Measurements from ENCODE around the gene SMIM41. TPM values are rescaled to one million over a fixed set of nuclear protein-coding genes. Genes with fewer than 3 reads are reported as not detected.

Gene SMIM41
- total RNA-seq, 1 donor from 2014 or later, result not detected

DNA sequence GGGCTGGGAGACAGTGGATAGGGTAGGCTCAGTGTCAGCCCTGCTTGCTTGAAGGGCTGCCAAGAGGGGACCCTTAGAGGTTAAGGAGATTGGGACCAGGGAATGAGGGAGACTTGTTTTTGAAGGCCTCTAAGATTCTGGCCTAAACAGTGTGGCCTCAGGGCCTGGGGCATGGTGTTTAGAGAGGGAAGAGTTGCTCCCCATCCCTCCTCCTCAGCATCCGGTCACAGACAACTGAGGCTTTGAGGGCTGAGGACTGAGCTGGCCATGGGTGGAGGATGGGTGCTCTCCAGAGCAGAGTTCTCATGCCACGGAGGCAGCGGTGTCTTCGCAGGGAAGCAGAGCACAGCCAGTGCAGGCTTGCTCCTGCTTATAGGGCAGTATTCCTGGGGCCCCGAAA, 62.9 kb downstream of the SMIM41 start:
- Mint-ChIP-seq H3K4me3 (ENCODE audit: unreplicated experiment) (no peak overlapping the region), H3K27me3 (ENCODE audit: unreplicated experiment) (no peaks in the 10 kb centered on the region), H3K36me3 (ENCODE audit: unreplicated experiment) (no peaks in the 10 kb centered on the region), H3K9me3 (ENCODE audit: unreplicated experiment) (no peaks in the 10 kb centered on the region), H3K4me1 (ENCODE audit: unreplicated experiment) (peaks cover 47% of the 10 kb centered on the region), H3K27ac (ENCODE audit: unreplicated experiment) (peak overlapping the region; percentile 4)
- no peak for DNase-seq (ENCODE audit: extremely low spot score, unreplicated experiment)
- TF ChIP-seq, protein P1, sequence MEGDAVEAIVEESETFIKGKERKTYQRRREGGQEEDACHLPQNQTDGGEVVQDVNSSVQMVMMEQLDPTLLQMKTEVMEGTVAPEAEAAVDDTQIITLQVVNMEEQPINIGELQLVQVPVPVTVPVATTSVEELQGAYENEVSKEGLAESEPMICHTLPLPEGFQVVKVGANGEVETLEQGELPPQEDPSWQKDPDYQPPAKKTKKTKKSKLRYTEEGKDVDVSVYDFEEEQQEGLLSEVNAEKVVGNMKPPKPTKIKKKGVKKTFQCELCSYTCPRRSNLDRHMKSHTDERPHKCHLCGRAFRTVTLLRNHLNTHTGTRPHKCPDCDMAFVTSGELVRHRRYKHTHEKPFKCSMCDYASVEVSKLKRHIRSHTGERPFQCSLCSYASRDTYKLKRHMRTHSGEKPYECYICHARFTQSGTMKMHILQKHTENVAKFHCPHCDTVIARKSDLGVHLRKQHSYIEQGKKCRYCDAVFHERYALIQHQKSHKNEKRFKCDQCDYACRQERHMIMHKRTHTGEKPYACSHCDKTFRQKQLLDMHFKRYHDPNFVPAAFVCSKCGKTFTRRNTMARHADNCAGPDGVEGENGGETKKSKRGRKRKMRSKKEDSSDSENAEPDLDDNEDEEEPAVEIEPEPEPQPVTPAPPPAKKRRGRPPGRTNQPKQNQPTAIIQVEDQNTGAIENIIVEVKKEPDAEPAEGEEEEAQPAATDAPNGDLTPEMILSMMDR (IDR thresholded peaks at IDR 0.05), result no peak

DNA sequence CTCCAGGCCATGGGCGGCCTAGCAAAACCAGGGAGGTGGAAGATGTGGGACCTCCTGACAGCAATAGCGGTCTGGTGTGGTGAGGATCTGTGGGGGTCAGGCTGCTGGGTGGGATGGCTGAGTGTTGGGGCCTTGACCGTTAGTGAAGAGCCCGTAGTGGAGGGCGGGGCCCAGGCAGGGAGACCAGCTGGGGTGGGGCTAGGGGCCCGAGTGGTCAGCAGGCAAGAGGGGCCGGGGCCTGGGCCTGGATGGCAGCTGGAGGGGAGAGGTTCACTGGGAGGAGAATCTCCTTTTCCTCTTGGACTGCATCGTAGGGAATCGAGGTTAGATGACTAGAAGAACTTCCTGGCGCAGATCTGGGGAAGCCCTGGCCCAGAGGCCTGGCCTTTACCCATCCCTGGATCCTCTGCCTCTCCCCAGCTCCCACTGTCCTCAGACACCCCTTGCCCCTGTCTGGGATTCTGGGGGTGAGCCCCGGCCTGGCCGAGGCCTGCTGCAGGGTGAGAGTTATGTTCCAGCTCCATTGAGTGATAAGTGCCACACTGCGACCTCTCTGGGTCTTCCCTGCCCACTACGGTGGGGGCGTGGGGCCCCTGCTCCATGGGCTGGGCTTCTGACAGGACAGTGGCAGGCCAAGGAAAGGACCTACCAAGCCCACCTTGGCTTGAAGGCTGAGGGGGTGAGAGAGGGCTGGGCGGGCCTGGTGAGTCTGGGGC, 65.2 kb downstream of the SMIM41 start:
- TF ChIP-seq, protein P1 (IDR thresholded peaks at IDR 0.05), result no peak
- H3K27ac Mint-ChIP-seq (ENCODE audit: unreplicated experiment), result peak overlapping the region; percentile 70
- no peaks in the 10 kb centered on the region for H3K27me3 Mint-ChIP-seq (ENCODE audit: unreplicated experiment)
- H3K4me1 Mint-ChIP-seq (ENCODE audit: unreplicated experiment), result peaks cover 67% of the 10 kb centered on the region
- no peak for DNase-seq (ENCODE audit: extremely low spot score, unreplicated experiment)
- no peak overlapping the region for H3K4me3 Mint-ChIP-seq (ENCODE audit: unreplicated experiment)
- no peaks in the 10 kb centered on the region for H3K9me3 Mint-ChIP-seq (ENCODE audit: unreplicated experiment)
- H3K36me3 Mint-ChIP-seq (ENCODE audit: unreplicated experiment), result no peaks in the 10 kb centered on the region

DNA sequence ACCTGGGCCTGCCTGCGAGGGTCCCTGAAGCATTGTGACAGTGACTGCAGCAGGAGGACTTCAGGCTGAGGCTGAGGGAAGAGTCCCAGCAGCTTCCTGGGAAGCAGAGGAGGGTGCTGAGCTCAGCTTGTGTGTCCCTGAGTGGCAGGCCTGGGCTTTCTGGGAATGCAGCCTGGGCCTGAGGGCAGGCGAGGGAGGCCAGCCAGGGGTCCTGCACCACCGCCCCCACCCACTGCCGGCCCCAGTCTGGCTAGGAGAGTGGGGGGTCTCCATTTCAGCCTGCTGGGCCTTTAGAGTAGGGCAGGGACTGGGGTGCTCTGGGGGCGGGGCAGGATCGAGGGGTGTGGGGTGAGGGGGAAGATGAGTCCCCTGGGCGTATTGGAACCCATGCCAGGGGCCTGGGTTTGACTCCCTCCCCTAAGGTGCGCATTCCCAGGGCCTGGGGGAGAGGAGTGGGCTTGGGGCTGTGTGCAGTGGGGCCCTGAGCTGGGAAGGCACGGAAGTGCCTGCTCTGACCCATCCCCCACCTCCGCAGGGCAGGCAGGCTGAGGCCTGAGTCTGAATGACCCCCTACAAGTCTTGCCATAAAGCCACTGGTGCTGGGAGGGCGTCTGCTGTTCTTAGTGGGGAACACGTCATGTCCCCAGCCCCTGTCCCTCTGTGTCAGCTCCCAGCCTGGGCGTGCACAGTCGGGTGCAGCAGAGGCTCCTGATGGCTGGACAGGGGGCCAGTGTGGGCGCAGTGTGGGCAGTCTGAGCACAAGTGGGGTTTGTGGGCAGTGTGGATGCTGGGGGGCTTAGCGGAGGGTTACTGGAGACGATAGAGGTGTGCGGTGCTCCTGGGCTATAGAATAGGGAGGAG, 66.0 kb downstream of the SMIM41 start:
- Mint-ChIP-seq H3K4me1 (ENCODE audit: unreplicated experiment) (peaks cover 72% of the 10 kb centered on the region), H3K36me3 (ENCODE audit: unreplicated experiment) (no peaks in the 10 kb centered on the region), H3K27me3 (ENCODE audit: unreplicated experiment) (no peaks in the 10 kb centered on the region), H3K27ac (ENCODE audit: unreplicated experiment) (peak overlapping the region; percentile 96), H3K4me3 (ENCODE audit: unreplicated experiment) (no peak overlapping the region), H3K9me3 (ENCODE audit: unreplicated experiment) (no peaks in the 10 kb centered on the region)
- DNase-seq (ENCODE audit: extremely low spot score, unreplicated experiment), result no peak
- TF ChIP-seq, protein P1 (IDR thresholded peaks at IDR 0.05), result no peak

DNA sequence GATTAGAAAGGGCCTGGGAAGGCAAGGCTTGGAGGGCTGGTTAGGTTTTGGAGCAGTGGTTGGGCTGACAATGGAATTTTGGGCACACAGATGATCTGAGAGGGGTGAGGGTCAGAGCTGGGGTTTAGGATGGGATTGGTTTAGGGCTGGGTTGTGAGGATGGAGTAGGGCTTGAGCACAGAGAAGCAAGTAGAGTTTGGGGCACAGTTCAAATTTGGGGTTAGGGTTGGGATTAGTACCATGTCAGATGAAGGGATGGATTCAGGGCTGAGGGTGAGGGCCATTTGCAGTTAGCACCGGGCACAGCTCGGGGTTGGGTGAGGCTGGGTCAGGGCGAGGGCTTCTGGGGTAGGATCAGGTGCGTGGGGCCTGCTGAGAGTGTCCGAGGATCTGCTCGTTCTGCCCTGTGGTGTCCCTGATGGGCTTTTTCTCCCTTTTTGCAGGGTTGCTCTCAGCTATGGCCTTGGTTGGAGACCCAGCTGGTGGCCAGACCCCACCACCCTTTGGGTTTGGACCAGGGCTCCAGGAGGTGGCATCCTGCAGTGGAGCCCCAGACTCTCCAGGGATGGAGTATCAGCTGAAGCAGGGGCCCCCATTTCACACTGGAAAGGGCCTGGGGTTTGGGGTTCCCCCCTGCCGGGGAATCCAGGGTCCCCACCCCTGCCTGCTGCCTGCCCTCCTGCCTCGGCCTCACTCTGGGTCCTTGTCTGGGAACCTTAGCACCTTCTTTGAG, 66.8 kb downstream of the SMIM41 start:
- no peaks in the 10 kb centered on the region for H3K27me3 Mint-ChIP-seq (ENCODE audit: unreplicated experiment)

More for the DNA sequence above, 66.8 kb downstream of the SMIM41 start:
- H3K36me3 Mint-ChIP-seq (ENCODE audit: unreplicated experiment), result no peaks in the 10 kb centered on the region
- H3K27ac Mint-ChIP-seq (ENCODE audit: unreplicated experiment), result peak overlapping the region; percentile 96
- peaks cover 76% of the 10 kb centered on the region for H3K4me1 Mint-ChIP-seq (ENCODE audit: unreplicated experiment)
- H3K9me3 Mint-ChIP-seq (ENCODE audit: unreplicated experiment), result no peaks in the 10 kb centered on the region
- DNase-seq (ENCODE audit: extremely low spot score, unreplicated experiment), result no peak
- TF ChIP-seq, protein P1 (IDR thresholded peaks at IDR 0.05), result no peak
- H3K4me3 Mint-ChIP-seq (ENCODE audit: unreplicated experiment), result no peak overlapping the region

Data from osteocyte (in vitro differentiated cells).